GM19467 (cell line): Measurements from ENCODE around the gene CTNNA2.

ENCODE experiments used
- ATAC-seq: cut with Tn5 transposase; IDR thresholded peaks from one replicate; pipeline ENCODE4 v1.9.1; 2021; ENCODE audit warnings: mild to moderate bottlenecking, moderate library complexity; ENCODE audit not compliant: unreplicated experiment

CTNNA2 gene

DNA sequence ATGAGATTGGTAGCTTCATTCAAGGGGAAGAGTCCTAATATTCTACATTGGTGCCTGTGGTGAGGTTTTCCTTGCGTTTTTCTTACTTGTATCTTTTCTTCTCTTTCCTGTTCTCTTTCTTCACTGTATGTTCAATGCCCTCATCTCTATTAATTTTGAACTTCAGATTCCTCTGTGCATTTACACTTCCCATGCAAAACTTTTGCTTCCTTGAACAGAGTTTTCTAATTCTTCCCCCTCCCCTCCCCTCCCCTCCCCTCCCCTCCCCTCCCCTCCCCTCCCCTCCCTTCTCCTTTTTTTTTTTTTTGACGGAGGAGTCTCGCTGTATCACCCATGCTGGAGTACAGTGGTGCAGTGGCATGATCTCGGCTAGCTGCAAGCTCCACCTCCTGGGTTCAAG lies 403.4 kb downstream of the CTNNA2 start:
- no peak for ATAC-seq

DNA sequence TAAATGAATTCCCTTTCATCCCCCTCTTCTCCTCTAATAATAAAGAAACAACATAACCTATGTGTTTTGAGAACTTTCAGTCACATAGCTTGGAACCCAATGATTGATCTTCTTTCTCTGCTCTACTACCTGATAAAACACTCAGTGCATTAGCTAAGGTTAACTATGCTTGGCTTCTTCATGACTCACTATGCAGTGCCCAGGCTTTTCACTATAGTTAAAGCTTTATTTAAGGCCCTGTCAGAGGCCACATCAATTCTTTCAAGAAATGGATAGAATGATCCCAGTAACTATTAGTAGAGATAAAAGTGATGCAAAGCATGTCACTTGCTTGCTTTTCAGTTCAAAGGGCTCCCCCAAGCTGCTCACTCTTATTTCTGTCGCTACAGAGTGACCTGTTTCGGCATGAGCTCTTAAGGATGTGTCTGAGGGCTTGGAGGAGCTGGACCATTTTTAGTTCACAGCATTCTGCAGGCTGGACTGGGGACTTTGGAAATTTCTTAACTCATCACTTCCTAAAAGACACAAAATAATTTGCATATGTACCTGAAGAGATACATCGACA lies 407.7 kb downstream of the CTNNA2 start:
- no peak for ATAC-seq

DNA sequence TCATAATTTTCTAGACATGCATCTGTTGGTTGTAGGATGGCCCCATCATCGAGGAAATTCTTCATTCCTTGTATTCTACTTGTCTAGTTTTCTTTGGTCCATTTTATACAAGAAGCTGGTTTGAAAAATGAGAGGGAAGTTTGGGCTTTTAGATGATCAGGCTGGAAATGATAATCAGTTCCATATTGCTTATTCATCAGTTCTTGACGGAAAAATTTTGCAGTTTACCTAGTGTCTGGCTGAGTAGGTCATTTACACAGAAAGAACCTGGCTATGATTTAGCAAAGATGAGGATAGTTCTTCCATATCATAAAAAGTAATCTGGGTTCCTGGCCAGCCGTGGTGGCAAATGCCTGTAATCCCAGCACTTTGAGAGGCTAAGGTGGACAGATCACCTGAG lies 416.8 kb downstream of the CTNNA2 start:
- no peak for ATAC-seq

DNA sequence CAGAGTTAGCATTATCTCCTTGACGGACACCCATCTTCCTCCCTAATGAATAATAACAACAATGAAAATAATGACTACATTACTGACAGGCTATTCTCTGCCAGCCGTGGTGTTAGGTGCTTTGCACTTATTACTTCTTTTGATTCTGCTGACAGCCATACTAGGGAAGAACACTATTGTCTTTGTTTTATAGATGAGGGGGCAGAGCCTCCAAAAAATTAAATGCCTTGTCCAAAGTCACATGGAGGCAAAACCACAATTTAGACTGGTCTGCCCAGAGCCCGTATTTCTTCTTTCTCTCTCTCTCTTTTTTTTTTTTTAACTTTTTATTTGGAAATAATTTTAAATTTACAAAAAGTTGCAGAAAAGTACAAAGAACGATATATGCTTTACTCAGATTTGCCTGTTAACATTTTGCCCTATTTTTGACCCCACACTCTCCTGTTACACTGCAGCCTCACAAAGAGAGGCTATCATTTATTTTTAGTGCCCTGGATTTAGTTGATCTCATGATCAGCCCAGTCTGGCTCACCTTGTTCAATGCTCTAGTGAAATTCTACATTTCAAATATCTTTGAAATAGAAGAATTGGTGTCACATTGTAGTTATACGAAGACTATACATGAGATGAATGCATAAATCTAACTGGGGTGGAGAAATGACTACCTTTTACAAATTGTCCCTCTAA lies 422.3 kb downstream of the CTNNA2 start:
- no peak for ATAC-seq

DNA sequence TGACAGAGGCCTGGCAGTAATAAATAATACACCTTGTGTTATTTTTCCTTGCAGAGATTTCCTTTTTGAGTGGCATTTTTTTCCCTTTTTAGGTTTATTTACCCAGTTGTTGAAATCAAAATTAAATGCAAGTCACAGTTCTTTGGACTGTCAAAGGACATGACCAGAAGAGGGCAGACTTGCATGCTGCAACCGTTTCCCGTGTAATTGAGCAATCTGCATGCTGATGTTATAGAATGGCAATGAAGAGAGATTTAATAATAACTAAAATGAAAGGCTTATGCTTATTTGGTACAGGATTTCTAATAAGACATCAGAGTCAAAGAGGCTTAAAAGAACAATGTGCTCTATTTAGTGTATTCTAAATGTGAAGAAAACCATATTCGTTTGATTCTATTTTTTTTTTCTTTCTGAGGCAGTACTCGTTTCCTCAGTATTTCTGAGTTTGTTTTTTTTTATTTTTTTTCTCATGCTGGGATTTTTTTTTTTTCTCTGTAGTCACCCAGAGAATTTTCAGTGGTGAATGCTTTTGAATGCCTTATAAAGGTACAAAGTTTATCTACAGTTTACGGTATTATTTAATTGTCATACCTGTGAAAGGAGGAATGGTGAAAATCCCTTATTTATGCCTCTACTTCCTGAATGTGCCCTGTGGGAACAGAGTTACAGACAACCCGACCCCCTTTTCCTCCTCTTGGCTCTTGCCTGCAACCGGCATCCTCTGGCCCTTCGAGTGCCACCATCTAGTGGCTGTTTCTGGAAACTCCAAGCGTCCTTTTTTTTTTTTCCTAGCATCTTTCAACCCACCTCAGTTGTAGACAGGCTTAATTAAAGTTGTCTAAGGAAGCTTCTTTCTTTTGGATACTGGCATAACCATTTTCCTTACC lies 423.2 kb downstream of the CTNNA2 start:
- peak; percentile 72 for ATAC-seq

DNA sequence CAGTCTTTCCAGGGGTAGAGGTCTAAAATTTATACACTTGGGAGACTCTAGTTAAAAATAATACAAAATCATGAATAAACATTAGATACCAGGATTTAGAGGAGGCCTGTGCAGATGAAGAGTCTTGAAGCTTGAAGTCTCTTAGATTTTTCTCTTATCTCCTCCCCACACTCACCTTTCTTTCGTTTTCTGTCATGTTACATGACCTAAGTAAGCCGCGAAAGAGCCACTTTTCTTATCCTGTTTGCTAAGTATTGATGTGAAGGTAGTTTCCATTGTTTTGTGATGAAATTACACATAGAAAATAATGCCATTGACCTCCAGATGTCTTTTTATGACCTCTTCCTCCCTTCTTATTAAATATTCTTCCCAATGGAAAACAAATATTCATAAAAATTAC lies 423.9 kb downstream of the CTNNA2 start:
- ATAC-seq, result peak; percentile 13

DNA sequence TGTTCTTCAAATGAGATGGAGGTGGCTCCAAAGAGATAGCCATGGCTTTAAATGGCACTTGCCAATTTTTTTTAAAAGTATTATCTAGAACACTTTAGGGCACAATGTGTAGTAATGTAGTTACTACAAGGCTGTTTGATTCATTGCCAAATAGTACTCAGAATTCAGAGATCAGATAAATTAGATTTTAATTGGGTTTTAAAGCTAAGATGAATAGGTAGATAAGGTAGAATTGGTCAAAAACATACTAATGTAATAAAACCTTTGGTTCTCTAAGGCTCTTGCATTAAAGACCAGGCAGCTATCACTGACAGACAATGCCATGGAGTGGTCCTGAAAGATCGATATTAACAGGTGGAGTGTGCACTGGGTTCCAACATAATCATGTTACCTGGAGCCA lies 425.8 kb downstream of the CTNNA2 start:
- no peak for ATAC-seq

DNA sequence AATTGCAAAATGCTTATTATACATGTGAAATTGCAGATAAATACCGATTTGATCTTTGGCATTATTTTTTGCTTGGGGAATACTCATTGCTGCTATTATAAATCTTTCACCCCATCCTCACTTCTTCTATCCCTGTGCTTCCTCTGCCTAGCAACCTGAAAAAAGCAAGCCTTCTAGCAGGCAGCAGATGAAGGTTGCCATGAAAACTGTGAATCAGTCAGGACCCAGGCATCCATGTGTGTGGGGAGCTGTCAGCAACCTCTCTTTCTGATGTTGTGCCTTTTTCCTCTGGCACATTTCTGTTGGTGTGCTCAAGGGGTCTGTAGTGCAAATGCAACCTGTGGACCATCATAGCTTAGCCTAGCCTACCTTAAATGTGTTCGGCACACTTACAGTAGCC lies 427.5 kb downstream of the CTNNA2 start:
- no peak for ATAC-seq

DNA sequence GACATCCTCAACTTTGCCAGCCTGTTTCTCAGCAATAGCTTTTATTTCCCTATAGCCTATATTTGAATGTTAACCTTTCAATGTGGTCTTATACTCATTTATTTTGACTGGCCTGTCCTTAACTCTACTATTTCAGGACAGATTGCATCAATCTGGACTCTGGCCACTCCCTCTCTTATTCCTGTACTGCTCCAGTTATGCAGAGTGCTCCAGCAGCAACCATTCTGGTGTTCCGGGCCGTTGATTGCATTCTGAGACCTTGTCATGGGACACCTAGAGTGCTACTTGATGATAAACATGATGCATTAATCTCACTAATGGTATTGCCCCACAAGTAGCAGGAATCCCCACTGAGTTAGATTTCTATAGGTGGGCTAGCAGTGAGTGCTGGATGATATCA lies 428.3 kb downstream of the CTNNA2 start:
- no peak for ATAC-seq

DNA sequence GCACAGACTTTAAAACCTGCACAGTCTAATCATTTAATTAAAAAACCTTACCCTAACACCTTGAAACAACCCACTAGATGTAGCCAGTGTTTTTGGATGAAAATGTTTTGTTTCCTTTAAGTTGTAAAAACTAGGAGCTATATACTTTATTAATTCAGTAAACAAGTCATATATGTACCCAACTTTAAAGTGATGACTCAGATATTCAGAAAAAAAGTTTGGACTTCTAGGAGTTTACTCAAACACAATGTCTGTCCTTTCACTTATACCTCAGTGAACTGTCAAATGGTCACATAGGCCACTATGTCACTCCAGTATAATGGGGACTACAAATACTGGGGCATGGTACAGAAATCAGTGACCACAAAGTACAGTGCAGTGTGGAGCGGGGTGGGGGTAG lies 431.4 kb downstream of the CTNNA2 start:
- ATAC-seq, result no peak

DNA sequence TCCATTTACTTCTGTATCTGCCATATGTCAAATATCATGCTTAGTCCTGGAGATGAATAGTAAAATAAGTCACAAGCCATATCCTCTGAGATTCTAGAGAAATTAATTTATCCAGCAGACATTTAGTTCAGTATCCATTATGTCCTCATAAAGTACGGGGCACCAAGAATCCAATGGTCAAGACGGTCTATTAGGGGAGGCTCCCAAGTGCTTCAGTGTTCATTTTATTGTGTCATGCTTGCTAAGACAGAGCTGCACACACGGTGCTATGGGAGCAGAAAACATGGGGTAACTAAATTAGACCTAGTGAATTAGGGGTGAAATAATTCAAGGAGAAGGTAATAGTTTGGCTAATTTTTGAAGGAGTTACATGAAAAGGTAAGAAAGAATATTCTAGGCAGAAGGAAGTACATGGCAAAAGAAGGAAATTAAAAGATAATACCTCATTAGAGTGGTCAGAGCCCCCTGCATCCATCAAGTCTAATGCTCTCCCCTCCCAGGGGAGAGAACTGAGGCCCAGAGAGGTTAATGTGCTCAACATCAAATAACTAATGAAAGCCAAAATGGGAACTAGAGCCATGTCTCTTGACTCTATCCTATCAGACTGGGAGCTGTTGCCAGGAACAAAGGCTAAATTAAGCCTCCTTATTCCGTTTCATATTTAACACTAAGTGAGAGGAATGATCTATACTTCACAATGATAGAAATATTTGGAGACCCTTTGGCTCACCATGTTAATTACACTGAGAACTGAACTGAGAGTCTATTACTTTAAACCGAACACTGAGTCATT lies 433.0 kb downstream of the CTNNA2 start:
- no peak for ATAC-seq

DNA sequence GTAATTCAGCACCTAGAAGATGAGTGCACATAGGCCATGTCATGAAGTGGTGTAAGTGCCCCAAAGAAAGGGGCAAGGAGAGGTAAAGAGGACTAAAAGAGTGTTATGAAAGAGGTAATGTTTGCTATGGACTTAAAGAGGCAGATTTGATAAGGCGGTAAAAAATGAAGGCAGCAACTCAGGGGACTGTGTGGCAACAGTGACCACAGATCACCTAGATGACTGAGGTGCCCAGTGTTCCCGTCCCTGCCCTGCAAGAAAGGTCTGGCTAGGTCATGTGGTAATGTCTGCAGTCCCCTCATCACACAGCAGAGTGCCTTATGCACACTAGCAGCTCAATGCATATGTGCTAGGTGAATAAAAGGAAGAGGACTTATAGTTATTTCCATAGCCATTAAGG lies 434.9 kb downstream of the CTNNA2 start:
- ATAC-seq, result no peak

DNA sequence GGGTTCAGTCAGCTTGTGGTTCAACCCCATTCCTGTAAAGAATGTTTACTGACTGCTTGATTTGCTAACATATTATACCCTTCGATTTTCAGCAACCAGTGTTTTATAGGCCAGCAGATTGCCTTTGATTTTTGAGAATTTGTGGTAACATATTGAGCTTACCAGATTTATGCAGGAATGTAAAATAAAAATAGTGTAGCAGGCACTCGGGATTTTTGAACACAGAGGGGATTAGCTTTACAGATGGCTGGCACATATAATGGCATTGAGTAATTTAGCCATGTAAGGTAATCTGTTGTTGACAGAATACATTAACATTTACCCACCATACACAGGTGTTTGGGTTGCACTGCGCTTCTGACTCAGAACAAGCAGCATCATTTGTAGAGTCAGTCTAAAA lies 437.7 kb downstream of the CTNNA2 start:
- no peak for ATAC-seq

DNA sequence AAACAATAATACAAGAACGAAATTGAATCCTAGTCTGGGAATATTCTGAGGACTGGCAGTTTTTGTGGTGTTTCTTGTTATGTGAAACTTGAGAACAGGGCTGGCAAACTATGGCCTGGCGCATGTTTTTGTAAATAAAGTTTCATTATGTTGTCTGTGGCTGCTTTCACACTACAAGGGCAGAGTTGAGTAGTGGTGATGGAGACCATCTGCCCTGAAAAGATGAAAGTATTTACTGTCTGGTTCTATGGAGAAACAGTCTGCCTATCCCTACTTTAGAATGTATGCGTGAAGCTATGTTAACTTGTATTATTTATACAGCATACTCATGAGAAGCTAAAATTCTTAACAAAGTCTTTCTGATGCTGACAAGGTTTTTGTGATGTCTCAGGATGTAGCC lies 439.8 kb downstream of the CTNNA2 start:
- no peak for ATAC-seq

DNA sequence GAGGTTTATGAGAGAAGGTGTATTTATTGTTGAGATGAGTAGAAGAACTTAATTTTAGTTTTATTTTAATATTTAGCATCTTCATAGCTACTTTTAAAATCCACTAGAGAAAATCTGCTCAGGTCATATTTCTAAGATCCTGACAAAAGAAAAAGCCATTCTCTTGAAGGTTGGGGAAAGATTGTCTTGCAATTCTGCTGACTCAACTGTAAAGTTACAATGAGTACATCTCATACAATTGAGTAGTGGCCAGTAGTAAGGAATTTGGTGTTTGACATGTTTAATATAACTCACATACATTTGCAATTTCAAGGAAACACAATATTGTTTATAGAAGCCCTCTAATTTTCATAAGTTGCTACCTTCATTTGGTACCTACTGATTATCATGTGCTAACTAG lies 447.2 kb downstream of the CTNNA2 start:
- ATAC-seq, result no peak

DNA sequence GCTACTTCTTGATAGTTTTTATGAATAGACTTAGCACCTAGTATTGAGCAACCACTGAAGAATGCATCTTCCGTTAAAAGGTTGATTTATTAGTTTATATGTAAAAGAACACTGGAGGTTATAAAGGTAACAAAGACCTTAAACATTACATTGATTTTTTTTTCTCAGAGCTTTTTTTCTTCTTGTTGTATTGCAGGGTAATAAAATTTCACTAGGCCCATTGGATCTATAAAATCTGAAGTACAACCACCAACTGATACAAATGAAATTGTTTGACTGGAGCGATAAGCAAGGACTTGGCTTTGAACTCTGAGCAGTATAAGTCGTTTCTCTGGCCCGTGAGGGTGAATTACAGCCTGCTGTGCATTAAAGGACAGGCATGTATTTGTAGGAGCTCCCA lies 447.7 kb downstream of the CTNNA2 start:
- no peak for ATAC-seq

DNA sequence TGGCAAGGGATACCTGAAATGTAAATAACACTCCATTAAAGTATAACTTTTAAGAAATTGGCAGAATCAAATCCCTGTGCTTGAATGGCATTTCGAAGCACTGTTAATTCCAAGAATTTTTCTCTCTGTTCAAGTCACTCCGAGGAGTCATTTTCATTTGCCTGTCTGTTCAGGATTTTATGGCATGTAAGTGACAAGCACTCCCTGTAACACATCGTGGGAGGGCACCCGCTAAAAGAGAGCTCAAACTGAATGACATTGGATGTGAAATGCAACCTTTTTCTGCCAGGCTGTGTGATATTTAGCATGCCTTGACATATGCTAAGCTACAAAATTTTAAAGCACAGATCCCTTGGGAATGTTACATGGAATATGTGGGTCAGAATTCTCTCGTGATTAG lies 452.1 kb downstream of the CTNNA2 start:
- ATAC-seq, result no peak

DNA sequence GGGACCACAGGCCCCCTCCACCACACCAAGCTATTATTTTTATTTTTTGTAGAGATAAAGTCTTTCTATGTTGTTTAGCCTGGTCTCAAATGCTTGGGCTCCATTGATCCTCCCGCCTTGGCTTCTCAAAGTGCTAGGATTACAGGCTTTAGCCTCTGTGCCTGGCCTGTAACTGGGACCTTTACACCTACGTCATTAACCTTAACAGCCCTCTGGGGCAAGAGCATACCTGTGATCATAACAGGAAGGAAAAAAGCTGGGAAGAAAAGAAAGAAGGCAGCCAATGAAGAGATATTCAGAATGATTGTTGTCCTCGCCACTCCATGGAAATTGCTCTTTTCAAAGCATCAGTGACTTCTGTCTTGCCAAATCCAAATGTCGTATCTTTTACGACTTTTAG lies 453.5 kb downstream of the CTNNA2 start:
- no peak for ATAC-seq

DNA sequence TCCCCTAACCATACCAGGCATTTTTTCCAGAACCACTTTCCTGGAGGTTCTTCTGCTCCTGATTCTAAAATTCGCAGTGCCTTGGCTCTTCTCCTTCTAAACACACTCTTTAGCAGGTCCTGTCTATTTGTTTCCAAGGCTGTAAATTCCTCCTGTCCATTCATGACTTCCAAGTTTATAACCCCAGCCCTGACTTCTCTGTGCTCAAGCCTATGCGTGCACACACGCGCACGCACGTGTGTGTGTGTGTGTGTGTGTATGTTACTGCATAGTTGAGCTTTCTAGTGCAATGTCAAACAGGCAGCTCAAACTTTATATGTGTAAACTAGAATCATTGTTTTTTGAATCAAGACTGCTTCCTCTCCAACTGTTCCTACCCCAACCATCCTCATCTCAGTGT lies 454.0 kb downstream of the CTNNA2 start:
- no peak for ATAC-seq

DNA sequence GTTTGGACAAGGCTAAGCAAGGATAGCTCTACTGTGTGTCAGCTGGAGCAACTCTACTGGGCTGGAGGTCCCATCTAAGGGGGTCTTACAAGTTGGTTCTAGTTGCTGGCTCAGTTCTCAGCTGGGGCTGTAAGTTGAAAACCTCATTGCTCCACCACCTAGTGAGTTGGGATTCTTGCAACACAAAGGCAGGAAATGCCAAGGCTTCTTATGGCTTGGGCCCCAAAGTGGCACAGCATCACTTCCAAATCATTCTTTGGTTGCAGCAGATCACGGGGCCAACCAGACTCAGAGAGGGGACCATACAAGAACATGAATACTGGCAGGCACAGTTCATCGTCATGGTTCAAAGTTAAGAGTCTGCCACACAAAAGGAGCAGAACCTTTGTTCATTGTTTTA lies 459.0 kb downstream of the CTNNA2 start:
- no peak for ATAC-seq

DNA sequence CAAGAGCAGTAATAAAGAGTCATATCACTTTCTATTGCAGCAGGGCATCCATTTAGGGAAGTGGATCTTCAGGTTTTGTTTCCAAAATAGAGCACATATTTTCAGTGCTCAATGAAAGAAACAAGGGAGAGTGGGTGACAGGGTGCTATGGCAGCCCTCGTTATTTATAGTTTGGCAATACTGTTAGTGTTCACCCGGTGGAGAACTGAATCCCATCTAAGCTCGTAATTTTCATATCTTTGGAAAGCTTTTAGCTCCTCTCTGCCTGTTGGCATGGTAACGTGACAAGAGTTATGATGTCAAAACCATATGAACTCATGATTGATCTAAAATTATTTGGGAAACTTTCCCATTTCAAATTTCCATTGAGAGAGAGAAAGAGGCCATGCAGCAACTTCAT lies 459.8 kb downstream of the CTNNA2 start:
- no peak for ATAC-seq
